GM19463 (cell line): Measurements from ENCODE around the gene FAF1.
A peak's percentile ranks its signal among the peaks of the same experiment; 100 is the strongest.
"Not testable (repeated sequence)": the region's sequence is repeated elsewhere in the genome, so short reads cannot be mapped to it uniquely, and the experiment has no call there.

Source experiments
- ATAC-seq: cut with Tn5 transposase; IDR thresholded peaks from one replicate; pipeline ENCODE4 v1.9.1; 2021; ENCODE audit warnings: mild to moderate bottlenecking, moderate library complexity; ENCODE audit not compliant: unreplicated experiment

The FAF1 gene

GRCh38 chr1:50964863-50965262 lies 4.8 kb upstream of the FAF1 start:
- ATAC-seq = no peak

- ATAC-seq = no peak
These were observed 659 bp downstream of the FAF1 start for GRCh38 chr1:50959303-50959912.

- no peak for ATAC-seq
These were observed 5.0 kb downstream of the FAF1 start for GRCh38 chr1:50955116-50955515.

- ATAC-seq = not testable (repeated sequence)
These were observed 7.5 kb downstream of the FAF1 start for GRCh38 chr1:50952566-50952965.

- no peak for ATAC-seq
These were observed 9.7 kb downstream of the FAF1 start for GRCh38 chr1:50950396-50950795.

- ATAC-seq = no peak
These were observed 10.6 kb downstream of the FAF1 start for GRCh38 chr1:50949286-50949982.

GRCh38 chr1:50942334-50942733 lies 17.7 kb downstream of the FAF1 start:
- ATAC-seq = no peak

- ATAC-seq = no peak
These were observed 19.8 kb downstream of the FAF1 start for GRCh38 chr1:50940291-50940690.

GRCh38 chr1:50936321-50936720 lies 23.7 kb downstream of the FAF1 start:
- no peak for ATAC-seq

GRCh38 chr1:50935276-50935675 lies 24.8 kb downstream of the FAF1 start:
- ATAC-seq = not testable (repeated sequence)

- ATAC-seq = no peak
These were observed 25.2 kb downstream of the FAF1 start for GRCh38 chr1:50934838-50935237.

GRCh38 chr1:50933770-50934169 lies 26.3 kb downstream of the FAF1 start:
- not testable (repeated sequence) for ATAC-seq

GRCh38 chr1:50932043-50932442 lies 28.0 kb downstream of the FAF1 start:
- not testable (repeated sequence) for ATAC-seq

GRCh38 chr1:50930965-50931737 lies 28.9 kb downstream of the FAF1 start:
- no peak for ATAC-seq

- ATAC-seq = peak; percentile 77
These were observed 29.9 kb downstream of the FAF1 start for GRCh38 chr1:50930193-50930592.

GRCh38 chr1:50929376-50929958 lies 30.6 kb downstream of the FAF1 start:
- no peak for ATAC-seq

- ATAC-seq = no peak
These were observed 36.5 kb downstream of the FAF1 start for GRCh38 chr1:50923564-50923963.

GRCh38 chr1:50921029-50921428 lies 39.0 kb downstream of the FAF1 start:
- no peak for ATAC-seq

GRCh38 chr1:50920409-50920808 lies 39.7 kb downstream of the FAF1 start:
- ATAC-seq = no peak

- no peak for ATAC-seq
These were observed 42.6 kb downstream of the FAF1 start for GRCh38 chr1:50917138-50918137.
